BLaER1 treated with 17β-estradiol and CSF1 and Interleukin-3, amounts not matched to agents 10 nM and 100 nM (cell line): ENCODE measurements around the gene MYOCD.

Source experiments
- H3K27ac ChIP-seq, 11 experiments: shearing (Covaris generic); formaldehyde crosslinking; 2 replicates each; pipeline ENCODE4 v1.8.1; 2022
- H3K27me3 ChIP-seq, 11 experiments: shearing (Covaris generic); formaldehyde crosslinking; 2 replicates each; pipeline ENCODE4 v1.8.1; 2022
- H3K36me3 ChIP-seq, 11 experiments: shearing (Covaris generic); formaldehyde crosslinking; 2 replicates each; pipeline ENCODE4 v1.8.1; 2022
- H3K4me1 ChIP-seq, 10 experiments: shearing (Covaris generic); formaldehyde crosslinking; 2 replicates each; pipeline ENCODE4 v1.8.1; 2022
- H3K4me2 ChIP-seq, 11 experiments: shearing (Covaris generic); formaldehyde crosslinking; 2 replicates each; pipeline ENCODE4 v1.8.1; 2022
- H3K4me3 ChIP-seq, 10 experiments: shearing (Covaris generic); formaldehyde crosslinking; 2 replicates each; pipeline ENCODE4 v1.8.1; 2022
- H3K9ac ChIP-seq, 11 experiments: shearing (Covaris generic); formaldehyde crosslinking; 2 replicates each; pipeline ENCODE4 v1.8.1; 2022
- H3K9me3 ChIP-seq, 11 experiments: shearing (Covaris generic); formaldehyde crosslinking; replicated peaks in 1 of 11; 2 replicates each; pipeline ENCODE4 v1.8.1; 2022
- H4K20me1 ChIP-seq, 11 experiments: shearing (Covaris generic); formaldehyde crosslinking; 2 replicates each; pipeline ENCODE4 v1.8.1; 2022
- Cebpa-rat ChIP-seq, 11 experiments: shearing (Covaris generic); IDR thresholded peaks; 2 replicates each; pipeline ENCODE4 v1.8.1; 2022

The MYOCD gene

DNA sequence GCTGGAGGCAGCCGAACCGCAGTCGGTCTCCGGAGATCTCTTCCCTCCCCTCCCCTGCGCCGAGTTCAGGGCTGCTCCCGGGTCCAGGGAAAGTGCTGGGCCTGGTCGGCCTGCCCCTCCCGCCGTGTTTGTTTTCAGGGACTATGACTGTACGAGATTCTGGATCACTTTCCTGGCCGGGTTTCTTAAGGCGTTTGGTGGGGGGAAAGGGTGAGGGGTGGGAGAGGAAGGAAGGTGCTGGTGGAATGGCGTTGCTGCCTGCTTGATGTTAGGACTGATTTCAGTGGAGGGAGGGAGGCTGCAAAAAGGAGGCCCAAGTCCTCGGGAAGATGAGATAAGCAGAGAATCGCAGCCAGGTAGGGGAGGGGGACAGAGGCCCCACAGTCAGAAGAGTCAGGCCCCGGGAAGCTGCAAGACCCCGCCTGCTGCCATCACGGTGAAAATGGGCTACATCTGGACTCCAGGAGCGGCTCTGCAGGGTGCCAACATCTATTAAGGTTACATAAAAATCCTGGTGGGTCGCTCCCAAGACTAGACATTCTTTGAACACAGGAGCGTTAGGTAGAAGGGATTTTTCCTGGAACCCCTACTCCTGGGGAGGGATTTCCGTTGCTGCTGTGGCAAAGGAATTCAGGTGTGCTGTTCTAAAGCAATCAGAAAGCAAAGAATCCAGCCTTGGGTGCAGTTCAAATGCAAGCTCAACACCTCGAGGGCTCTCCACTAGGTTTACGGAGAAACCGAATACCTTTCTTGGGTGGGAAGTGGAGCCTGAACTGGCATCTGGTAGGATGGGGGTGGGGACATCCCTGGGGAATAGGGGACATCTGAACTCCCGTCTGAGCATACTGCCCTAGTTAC is 124.8 kb downstream of the MYOCD start:
- peaks cover 6 to 21% (median 14%) of the 10 kb centered on the region in 11 experiments; a peak in 18 of 22 replicates for H3K27me3 ChIP-seq
- peak overlapping the region; percentile 65 to 84 (median 74); a peak in 21 of 22 replicates for H3K9ac ChIP-seq
- no peaks in the 10 kb centered on the region for H3K36me3 ChIP-seq
- H3K4me2 ChIP-seq, result peak overlapping the region; percentile 86 to 98 (median 95)
- H3K27ac ChIP-seq, result no peak overlapping the region
- H4K20me1 ChIP-seq, result peaks cover 0 to 4% (median 0%) of the 10 kb centered on the region in 11 experiments; a peak in 1 of 22 replicates
- H3K4me1 ChIP-seq, result peaks cover 0 to 22% (median 15%) of the 10 kb centered on the region in 10 experiments; a peak in 14 of 20 replicates
- H3K9me3 ChIP-seq, result no peaks in the 10 kb centered on the region
- TF ChIP-seq Cebpa-rat (IDR thresholded peaks at IDR 0.05), result no peak
- H3K4me3 ChIP-seq, result peak overlapping the region; percentile 66 to 89 (median 79)

DNA sequence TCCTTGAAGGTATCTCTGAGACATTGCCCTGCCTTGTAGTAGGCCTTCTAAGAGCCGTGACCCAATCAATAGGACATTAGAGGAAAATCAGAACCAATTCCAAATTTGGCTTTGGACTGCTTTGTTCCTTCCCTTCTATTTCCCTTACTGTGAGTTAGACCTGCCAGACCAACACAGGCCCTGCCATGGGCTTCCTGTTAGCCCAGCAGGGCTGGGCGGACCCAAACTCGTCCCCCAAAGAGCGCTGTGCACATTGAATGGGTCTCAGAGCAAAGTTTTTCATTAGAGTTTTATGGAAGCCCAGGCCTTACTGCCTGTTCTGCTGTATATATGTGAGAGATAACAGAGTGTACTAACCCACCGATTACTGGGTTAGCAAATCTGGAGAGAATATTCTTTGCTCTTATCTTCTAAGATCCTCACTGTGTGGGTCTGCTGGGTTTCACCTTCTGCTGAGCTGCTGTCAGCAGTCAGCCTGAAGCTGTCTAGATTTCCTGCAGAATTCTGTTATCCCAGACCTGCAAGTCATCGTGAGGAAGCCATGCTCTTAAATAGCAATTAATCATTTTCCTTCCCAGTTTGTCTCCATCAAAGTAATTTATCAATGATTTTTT is 129.3 kb downstream of the MYOCD start:
- Histone ChIP-seq H3K9ac (no peak overlapping the region), H3K4me3 (no peak overlapping the region), H3K4me2 (peak overlapping the region in 3 of 11 experiments; percentile 5 to 38 (median 10); a peak in 2 of 22 replicates), H3K27me3 (peaks cover 2 to 17% (median 10%) of the 10 kb centered on the region in 11 experiments; a peak in 18 of 22 replicates), H4K20me1 (peaks cover 0 to 4% (median 0%) of the 10 kb centered on the region in 11 experiments; a peak in 1 of 22 replicates), H3K27ac (no peak overlapping the region), H3K4me1 (peaks cover 0 to 20% (median 15%) of the 10 kb centered on the region in 10 experiments; a peak in 14 of 20 replicates), H3K36me3 (no peaks in the 10 kb centered on the region), H3K9me3 (peaks cover 0 to 17% (median 8%) of the 10 kb centered on the region in 11 experiments; a peak in 11 of 22 replicates)
- TF ChIP-seq Cebpa-rat (IDR thresholded peaks at IDR 0.05), result no peak

DNA sequence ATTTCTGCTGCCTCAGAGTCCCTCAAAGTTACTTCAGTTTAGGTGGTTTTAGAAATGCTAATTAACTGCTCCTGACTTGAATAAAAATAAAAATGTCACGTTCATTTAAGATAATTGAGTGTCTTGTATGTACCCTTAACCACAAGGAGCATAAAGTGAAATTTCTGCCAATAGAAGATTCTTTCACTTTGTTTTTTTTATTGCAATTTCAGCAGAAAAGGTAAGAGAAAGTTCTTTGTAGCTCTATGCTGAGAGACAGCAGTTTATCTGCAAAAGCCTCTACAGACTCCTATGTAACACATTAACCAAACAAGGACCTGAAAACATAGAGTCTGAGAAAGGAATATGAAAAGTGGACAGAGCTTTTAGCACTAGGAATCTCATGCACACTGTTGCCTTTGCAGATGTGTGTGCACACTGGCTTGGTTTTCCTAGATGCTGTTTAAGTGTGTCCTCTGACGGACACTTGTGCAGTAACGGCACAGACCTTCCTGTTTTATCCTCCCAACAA is 135.2 kb downstream of the MYOCD start:
- TF ChIP-seq Cebpa-rat (IDR thresholded peaks at IDR 0.05), result no peak
- Histone ChIP-seq H3K4me1 (peaks cover 0 to under 1% (median 0%) of the 10 kb centered on the region in 10 experiments; a peak in 1 of 20 replicates), H3K4me2 (no peak overlapping the region), H3K36me3 (no peaks in the 10 kb centered on the region), H3K4me3 (no peak overlapping the region), H3K9me3 (peaks cover 4 to 17% (median 10%) of the 10 kb centered on the region in 11 experiments; a peak in 12 of 22 replicates), H4K20me1 (no peaks in the 10 kb centered on the region), H3K9ac (no peak overlapping the region), H3K27ac (no peak overlapping the region), H3K27me3 (no peaks in the 10 kb centered on the region)

DNA sequence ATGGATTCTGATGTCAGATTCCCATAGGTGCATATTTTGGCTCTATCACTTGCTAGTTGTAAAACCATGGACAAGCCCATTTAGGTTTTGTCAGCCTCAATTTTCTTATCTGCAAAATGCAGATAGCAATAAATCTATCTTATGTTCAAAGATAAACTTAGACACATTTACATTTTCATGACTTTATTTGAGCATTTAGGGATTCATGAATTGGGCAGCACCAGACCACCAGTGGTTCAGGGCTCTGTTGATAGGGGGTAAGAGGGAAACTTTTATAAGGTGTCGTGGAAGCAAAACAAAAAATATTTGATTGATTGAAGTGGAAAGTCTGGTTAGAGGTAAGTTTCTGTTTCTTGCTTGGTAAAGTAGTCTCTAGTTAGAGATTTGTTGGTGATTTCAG is 140.9 kb downstream of the MYOCD start:
- Histone ChIP-seq H3K4me2 (no peak overlapping the region), H3K27ac (no peak overlapping the region), H3K9me3 (peaks cover 29 to 52% (median 38%) of the 10 kb centered on the region in 11 experiments), H4K20me1 (no peaks in the 10 kb centered on the region), H3K9ac (no peak overlapping the region), H3K4me3 (no peak overlapping the region), H3K4me1 (no peaks in the 10 kb centered on the region), H3K36me3 (peaks cover 0 to 8% (median 0%) of the 10 kb centered on the region in 11 experiments; a peak in 1 of 22 replicates), H3K27me3 (no peaks in the 10 kb centered on the region)
- no peak for TF ChIP-seq Cebpa-rat (IDR thresholded peaks at IDR 0.05)

DNA sequence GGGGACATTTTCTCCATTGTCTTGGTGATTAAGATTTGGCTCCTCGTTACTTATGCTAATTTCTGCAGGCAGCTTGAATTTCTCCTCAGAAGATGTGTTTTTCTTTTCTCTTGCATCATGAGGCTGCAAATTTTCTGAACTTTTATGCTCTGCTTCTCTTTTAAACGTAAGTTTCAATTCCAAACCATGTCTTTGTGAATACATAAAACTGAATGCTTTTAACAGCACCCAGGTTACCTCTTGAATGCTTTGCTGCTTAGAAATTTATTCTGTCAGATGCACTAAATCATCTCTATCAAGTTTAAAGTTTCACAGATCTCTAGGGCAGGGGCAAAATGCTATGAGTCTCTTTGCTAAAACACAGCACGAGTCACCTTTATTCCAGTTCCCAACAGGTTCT is 143.0 kb downstream of the MYOCD start:
- H3K9ac ChIP-seq, result no peak overlapping the region
- no peak for TF ChIP-seq Cebpa-rat (IDR thresholded peaks at IDR 0.05)

DNA sequence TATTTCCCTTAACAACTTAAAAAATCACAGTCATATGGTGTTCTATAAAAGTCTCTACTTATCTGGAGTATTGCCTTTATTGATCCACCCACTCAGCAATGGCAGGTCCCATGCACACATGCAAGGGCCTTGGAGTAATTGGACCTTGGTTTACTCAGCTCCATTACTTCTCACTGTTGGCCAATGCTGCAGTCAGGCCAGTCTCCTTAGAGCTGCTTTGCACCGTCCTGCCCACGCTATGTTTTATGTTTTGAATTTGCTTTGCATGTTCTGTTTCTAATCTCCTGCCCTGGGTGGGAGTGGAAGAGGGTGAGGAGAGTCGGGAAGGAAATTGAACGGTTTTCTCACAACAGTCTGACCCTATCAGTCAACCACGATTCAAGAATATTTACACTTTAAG is 147.2 kb downstream of the MYOCD start:
- Histone ChIP-seq H3K4me2 (no peak overlapping the region), H3K4me1 (peaks cover 14 to 22% (median 18%) of the 10 kb centered on the region in 10 experiments), H3K4me3 (no peak overlapping the region), H3K9me3 (peaks cover 20 to 34% (median 28%) of the 10 kb centered on the region in 11 experiments), H3K36me3 (peaks cover 0 to 7% (median 0%) of the 10 kb centered on the region in 11 experiments; a peak in 1 of 22 replicates), H3K27ac (no peak overlapping the region), H4K20me1 (no peaks in the 10 kb centered on the region), H3K27me3 (no peaks in the 10 kb centered on the region), H3K9ac (no peak overlapping the region)
- TF ChIP-seq Cebpa-rat (IDR thresholded peaks at IDR 0.05), result no peak

More for the DNA sequence above, 143.0 kb downstream of the MYOCD start:
- H3K27me3 ChIP-seq, result no peaks in the 10 kb centered on the region
- peaks cover 29 to 52% (median 38%) of the 10 kb centered on the region in 11 experiments for H3K9me3 ChIP-seq
- peaks cover 0 to 8% (median 0%) of the 10 kb centered on the region in 11 experiments; a peak in 1 of 22 replicates for H3K36me3 ChIP-seq
- H4K20me1 ChIP-seq, result no peaks in the 10 kb centered on the region
- H3K27ac ChIP-seq, result no peak overlapping the region
- no peaks in the 10 kb centered on the region for H3K4me1 ChIP-seq
- no peak overlapping the region for H3K4me3 ChIP-seq
- no peak overlapping the region for H3K4me2 ChIP-seq

DNA sequence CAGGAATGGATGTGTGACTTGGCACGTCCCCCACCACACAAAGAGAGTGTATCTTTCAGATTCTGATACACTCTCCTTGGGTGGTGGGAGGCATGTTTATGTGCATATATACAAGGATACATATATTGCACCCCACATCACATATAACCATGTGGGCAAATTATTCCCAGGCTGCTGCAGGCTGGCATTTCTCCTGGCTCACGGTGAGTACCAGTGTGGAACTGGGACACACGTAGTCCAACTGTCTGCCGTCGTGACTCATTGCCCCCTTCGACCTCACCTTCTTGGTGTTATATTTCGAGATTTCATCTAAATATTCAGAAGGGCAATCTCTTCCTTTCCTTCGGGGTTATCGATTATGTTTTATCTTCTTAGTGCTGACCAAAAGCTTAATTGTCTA is 148.0 kb downstream of the MYOCD start:
- no peak overlapping the region for H3K9ac ChIP-seq
- 0 out of 22 replicates have a peak, but pooled peaks cover 0 to under 1% (median 0%) of the 10 kb centered on the region in 11 experiments for H3K36me3 ChIP-seq
- H3K4me1 ChIP-seq, result peaks cover 14 to 22% (median 18%) of the 10 kb centered on the region in 10 experiments
- H3K27me3 ChIP-seq, result no peaks in the 10 kb centered on the region
- no peak overlapping the region for H3K4me2 ChIP-seq
- peaks cover 13 to 34% (median 25%) of the 10 kb centered on the region in 11 experiments for H3K9me3 ChIP-seq
- H3K27ac ChIP-seq, result no peak overlapping the region
- no peak for TF ChIP-seq Cebpa-rat (IDR thresholded peaks at IDR 0.05)
- no peak overlapping the region for H3K4me3 ChIP-seq
- no peaks in the 10 kb centered on the region for H4K20me1 ChIP-seq

DNA sequence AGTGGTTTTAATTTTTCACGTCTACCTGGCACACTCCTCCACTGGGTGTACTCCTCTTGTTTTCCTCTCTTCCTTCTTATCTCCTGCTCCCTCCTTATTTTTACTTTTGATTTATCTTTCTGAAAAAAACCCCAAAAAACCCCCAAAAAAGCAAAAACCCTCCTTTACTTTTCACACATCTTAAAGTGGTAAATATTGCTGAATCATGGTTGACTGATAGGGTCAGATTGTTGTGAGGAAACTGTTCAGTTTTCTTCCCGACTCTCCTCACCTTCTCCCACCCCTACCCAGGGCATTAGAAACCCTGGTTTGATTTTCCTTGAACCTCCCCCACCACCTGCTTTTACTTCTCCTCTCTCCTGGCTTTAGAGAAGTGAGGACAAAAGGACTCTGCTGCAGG is 149.0 kb downstream of the MYOCD start:
- Histone ChIP-seq H3K36me3 (no peaks in the 10 kb centered on the region), H3K4me2 (peak overlapping the region in 10 of 11 experiments; percentile 33 to 73 (median 62); a peak in 17 of 22 replicates), H3K27me3 (no peaks in the 10 kb centered on the region), H3K4me1 (peaks cover 14 to 22% (median 18%) of the 10 kb centered on the region in 10 experiments), H3K27ac (peak overlapping the region in 4 of 11 experiments; percentile 10 to 55 (median 36); a peak in 3 of 22 replicates), H3K9me3 (peaks cover 2 to 28% (median 17%) of the 10 kb centered on the region in 11 experiments; a peak in 20 of 22 replicates), H3K4me3 (no peak overlapping the region), H4K20me1 (no peaks in the 10 kb centered on the region), H3K9ac (no peak overlapping the region)
- TF ChIP-seq Cebpa-rat (IDR thresholded peaks at IDR 0.05), result no peak
